A549 treated with DMSO at 1 μM for 4 hours (cell line): ENCODE results near the gene GNG11. TPM values are rescaled to one million over a fixed set of nuclear protein-coding genes. Genes with fewer than 3 reads are reported as not detected.

Experiments
- total RNA-seq: library from RNA; stranded (reverse); fragments of 200-300 nt; extraction: Qiagen RNA extraction; gene quantifications from 5 replicates; pipeline ENCODE4 v1.2.3, GENCODE V29; 2022; ENCODE audit warnings: low read depth

The GNG11 gene
- 33.1 to 38.6 TPM (median 33.9 TPM) in 5 replicates for total RNA-seq

GRCh38 chr7:93921607-93922566 is at the start of gene GNG11:
GNG11 (plus strand) TSS chr7:93921735; CDS start chr7:93922138, 403 bp downstream.

GRCh38 chr7:93890464-93891068 is 31.0 kb upstream of the GNG11 start, which contains the start of gene TFPI2:
TFPI2 (minus strand) TSS chr7:93890753; CDS start chr7:93890678, 75 bp downstream.

GRCh38 chr7:93906267-93906666 is 15.3 kb upstream of the GNG11 start, which contains the start of gene GNGT1:
GNGT1 (plus strand) TSS chr7:93906567; CDS start chr7:93906747, 180 bp downstream.

Other genes with a start within 250 kb of the GNG11 start
- gene TFPI2, start 31.0 kb upstream of the GNG11 start, total RNA-seq: 265 to 336 TPM (median 271 TPM) in 5 replicates
- 0.09 TPM in 1 of 5 replicates, not detected in the others for gene GNGT1, start 15.2 kb upstream of the GNG11 start, total RNA-seq
- 22.2 to 34.2 TPM (median 26.1 TPM) in 5 replicates for gene BET1, start 82.6 kb downstream of the GNG11 start, total RNA-seq